Measurements from ENCODE around the gene LRRTM4.

- TF ChIP-seq AFF4 (CRISPR knock-in tag; IDR thresholded peaks at IDR 0.05; ENCODE audit: borderline replicate concordance) (no peak), ATF3 (CRISPR knock-in tag; conservative IDR thresholded peaks at IDR 0.05) (no peak), SP1 (CRISPR knock-in tag; conservative IDR thresholded peaks at IDR 0.05) (no peak), CREM (CRISPR knock-in tag; IDR thresholded peaks at IDR 0.05) (no peak), ZNF263 (CRISPR knock-in tag; IDR thresholded peaks at IDR 0.05; ENCODE audit: low read depth) (no peak)
Measured at GRCh38 chr2:77192811-77193289, 329.3 kb downstream of the LRRTM4 start.

All from WTC11 (cell line).